GM19372 (cell line): Measurements from ENCODE around the gene PORCN.

Source experiments
- ATAC-seq: cut with Tn5 transposase; IDR thresholded peaks from one replicate; pipeline ENCODE4 v1.9.1; 2021; ENCODE audit warnings: mild to moderate bottlenecking, low read depth, moderate library complexity; ENCODE audit not compliant: unreplicated experiment

The PORCN gene

DNA sequence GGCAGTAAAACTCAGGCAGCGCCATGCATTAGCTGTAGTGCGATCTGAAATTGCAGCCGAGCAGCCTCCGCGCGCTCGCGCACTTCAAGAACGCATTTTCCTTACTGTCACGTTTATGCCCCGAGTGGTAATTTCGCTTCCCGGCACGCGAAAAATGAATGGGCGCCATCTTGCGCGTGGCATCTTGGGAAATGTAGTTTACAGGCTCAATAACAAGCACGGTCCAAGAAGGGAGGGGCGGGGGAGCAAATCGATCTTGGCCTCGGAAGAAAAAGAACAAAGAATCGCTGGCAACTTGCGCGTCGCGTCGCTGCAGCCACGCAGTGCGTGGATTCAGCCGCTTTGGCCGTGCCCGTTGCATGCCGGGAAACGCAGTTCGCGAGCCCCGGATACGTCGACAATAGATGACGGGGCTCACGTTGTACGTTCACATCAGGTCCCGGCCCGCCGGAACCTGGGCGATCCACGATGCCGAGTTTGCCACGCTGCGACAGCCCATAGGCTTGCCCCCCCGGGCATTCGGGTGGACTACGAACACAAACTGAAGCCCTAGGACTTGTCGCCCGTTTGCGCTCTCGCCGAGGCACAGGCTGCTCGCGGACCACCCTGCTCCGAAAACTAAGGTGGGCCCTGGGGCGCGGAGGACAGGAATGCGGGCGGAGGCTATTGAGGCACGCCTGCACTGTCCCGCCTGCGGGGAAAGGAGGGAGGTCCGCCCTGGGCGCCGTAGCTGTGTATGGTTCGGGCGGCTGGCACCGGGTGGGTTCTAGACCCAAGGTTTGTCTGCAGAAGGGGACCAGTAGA is 32.8 kb upstream of the PORCN start, which contains the start of gene FTSJ1:
Gene FTSJ1, plus strand, starts transcription at position 426 of the 804 bp plus-strand sequence. CDS start 1,849 bp downstream, outside the sequence.
- ATAC-seq: peak; percentile 91

DNA sequence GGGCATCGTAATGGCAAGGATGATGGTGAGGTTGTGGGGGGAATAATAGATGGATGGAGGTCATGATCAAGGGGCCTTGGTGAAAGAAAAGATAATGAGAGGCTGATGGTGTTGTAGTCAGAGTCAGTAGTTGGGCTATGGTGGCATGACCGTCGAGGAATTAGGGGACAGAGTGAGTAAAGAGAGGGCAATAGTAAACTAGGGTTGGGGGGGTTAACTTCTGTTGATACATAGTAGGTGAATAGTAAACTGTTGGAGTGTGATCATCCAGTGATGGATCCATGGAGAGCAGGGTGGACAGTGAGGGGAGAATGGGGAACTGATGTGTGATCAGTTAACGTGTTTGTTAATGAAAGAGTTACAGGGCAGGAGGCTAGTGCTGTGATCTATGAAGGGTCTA is 31.9 kb upstream of the PORCN start:
- ATAC-seq: no peak

DNA sequence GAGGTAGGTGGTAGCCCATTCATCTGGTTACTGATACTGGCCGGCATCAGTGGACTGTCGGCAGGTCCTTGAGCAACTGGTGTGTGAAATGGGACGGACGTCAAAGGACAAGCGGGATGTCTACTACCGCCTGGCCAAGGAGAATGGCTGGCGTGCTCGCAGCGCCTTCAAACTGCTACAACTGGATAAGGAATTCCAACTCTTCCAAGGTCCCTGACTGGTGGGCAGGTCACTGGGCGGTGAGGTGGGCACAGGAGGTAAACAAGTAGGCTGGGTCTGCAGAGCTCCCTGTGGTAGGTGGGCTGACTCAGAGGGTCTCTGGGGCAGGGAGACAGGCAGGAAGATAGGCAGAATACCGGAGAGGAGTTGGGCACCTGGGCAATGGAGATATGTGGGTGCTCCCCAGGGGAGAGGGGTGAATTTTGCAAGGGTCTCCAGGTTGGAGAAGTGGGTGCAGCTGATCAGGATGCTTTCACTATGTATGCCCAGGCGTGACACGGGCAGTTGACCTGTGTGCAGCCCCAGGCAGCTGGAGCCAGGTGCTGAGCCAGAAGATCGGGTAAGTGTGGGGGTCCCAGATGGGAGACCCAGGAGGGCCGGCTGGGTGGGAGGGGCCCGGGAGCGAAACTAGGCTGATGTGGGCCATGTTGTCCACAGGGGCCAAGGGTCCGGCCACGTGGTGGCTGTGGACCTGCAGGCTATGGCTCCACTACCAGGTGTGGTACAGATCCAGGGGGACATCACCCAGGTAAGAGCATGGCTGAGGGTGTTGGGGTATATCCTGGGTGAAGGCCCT is 30.6 kb upstream of the PORCN start:
- no peak for ATAC-seq

DNA sequence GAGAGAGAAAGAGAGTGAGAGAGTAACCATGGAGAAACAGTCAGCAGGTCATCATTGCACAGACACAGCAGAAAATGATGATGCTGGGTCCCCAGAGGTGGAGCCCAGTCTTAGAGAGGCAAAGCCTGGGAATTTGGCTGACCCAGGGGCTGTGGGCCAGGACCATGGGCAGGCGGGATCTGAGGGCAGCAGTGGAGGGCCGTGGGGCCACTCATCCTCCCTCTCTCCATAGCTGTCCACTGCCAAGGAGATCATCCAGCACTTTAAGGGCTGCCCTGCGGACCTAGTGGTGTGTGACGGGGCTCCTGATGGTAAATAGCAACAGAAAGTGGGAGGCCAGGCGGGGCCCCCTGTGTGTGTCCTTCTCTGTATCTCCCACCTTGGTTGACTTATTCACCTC is 30.0 kb upstream of the PORCN start:
- no peak for ATAC-seq

DNA sequence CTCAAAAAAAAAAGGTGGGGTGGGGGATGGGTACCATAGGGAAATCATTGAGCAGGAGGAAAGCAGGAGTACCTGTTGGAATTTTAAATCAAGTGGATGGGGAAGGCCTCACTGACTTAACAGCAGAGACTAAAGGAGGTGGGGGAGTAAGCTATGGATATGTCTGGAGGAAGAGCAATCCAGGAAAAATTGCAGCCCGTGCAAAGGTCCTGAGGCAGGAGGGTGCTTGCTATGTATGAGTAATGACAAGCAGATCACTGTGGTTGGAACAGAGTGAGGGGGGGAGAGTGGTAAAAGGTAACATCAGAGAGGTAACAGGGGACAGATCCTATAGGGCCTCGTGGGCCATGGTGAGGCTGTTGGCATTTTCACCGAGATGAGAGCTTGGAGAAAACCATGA is 28.6 kb upstream of the PORCN start:
- no peak for ATAC-seq

DNA sequence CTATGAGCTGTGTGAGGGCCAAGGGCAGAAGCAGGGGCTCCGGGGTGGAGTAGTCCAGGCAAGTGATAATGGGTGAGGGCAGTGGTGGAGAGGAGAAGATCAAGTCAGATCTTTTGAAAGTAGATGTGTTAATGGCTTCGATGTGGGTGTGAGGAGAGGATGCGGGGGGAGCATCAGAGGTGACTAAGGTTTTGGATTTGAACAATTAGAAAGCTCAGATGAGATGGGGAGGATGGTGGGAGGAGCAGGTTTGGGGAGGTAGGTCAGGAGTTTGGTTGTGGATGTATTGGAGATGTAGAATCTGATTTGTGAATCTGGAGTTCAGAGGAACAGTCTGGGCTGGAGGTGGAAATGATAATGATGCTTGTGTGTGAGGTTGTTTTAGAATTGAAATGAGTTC is 28.2 kb upstream of the PORCN start:
- ATAC-seq: no peak

DNA sequence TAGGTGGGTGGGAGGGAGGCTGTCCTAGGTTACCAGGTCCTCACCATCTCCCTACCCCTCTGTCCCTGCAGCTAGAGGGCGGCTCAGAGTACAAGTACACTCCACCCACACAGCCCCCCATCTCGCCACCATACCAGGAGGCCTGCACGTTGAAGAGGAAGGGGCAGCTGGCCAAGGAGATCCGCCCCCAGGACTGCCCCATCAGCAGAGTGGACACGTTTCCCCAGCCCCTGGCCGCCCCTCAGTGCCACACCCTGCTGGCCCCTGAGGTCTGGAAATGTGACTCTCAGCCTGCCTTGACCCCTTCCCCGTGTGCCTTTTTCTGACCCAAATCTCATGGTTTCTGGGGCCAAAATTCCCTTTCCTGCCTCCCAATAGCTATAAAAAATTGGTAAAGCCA is 26.3 kb upstream of the PORCN start:
- ATAC-seq: no peak

DNA sequence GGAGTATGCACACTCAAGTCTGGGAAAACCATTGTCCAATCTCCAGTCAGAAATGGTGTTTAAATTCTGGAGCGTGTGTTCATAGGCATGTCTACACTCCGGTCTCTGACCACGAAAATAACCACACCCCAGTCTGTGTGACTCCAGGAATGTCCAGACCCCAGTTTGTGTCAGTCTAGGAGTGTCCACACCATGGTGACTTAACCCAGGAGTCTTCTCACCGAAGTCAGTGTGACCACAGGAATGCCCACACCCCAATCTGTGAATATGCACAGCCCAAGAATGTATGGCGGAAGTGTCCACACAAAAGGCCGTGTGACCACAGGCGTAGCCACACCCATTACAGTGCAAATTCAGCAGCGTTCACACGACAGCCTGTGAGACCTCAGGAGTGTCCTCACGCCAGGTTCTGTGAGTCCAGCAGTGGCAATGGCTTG is 21.4 kb upstream of the PORCN start:
- ATAC-seq: no peak

DNA sequence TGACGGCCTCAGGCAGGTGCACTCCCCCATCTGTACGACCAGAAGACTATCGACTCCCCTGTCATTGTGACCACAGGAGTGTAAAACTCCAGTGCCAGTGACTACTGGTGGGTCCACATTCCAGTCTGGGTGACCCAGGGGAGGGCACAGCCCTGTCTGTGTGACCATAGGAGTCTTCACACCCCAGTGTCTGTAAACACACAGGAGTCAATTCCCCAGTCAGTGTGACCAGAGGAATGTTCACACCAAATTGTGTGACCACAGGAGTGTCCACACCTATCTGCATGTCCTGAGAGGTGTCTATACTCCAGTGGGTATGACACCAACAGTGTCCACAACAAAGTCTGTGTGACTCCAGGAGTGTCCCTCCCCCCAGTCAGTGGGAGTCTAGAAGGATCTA is 20.8 kb upstream of the PORCN start:
- no peak for ATAC-seq

DNA sequence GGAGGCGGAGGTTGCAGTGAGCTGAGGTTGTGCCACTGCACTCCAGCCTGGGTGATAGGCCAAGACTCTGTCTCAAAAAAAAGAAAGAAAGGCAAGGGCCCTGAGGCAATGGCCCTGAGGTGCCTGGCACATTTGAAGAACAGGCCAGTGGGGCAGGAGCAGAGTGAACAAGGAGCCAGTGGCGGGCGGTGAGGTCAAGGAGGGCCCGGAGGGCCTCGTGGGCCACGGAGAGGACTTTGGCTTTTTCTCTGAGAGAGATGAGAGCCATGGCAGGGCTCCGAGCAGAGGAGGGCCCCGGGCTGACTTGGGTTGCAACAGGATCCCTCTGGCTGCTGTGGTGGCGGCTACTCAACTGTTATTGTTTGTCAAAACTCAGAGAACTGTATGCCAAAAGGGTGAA is 19.5 kb upstream of the PORCN start:
- ATAC-seq: no peak

DNA sequence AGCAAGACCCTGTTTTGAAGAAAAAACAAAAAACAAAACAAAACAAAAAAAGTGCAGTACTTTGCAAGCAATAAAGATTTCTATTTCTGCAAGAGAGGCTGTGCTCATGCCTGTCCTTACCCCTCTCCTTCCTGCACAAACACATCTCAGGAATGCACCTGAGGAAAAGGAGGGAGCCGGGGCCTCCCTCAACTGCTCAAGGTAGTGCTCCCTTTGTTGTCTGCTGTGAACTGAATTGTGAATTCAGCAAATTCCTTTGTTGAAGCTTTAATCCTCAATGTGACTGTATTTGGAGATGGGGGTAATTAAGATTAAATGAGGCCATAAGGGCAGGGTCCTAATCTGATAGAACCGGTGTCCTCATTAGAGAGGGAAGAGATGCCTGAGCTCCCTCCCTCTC is 18.9 kb upstream of the PORCN start:
- no peak for ATAC-seq

DNA sequence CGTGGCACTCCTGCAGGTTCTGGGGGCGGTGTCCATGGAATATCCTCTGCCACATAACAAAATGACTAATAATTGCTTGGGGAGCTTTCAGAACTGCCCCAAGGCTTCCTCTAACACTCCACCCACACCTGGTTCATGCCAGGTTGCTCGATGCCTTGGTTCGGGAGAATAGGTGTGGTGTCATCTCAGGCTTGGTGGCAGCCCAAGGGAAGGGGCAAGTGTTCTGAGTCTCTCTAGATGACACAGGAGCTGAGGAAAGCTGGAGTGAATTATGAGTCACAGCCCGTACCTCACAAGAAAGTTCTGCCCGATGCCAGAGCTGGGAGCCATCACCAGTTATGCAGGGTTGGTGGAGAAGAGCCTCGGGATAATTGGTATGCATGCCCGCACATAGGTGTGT is 18.1 kb upstream of the PORCN start:
- ATAC-seq: no peak

DNA sequence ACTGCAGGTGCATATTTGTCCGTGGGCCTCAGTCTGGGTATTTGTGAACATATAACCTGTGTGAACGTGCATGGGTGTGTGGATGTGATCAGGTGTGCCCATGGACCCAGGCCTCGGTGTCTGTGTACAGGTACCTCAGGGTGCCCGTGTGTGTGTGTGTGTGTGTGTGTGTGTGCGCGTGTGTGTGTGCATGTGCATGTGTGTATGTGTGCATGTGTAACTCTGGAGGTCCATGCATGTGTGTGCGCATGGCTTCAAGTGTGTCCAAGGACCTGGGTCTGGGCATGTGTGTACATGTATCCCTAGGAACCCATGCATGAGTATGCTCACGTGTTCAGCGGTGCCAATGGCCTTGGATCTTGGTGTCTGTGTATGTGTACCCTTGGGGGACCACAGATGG is 17.0 kb upstream of the PORCN start:
- no peak for ATAC-seq

DNA sequence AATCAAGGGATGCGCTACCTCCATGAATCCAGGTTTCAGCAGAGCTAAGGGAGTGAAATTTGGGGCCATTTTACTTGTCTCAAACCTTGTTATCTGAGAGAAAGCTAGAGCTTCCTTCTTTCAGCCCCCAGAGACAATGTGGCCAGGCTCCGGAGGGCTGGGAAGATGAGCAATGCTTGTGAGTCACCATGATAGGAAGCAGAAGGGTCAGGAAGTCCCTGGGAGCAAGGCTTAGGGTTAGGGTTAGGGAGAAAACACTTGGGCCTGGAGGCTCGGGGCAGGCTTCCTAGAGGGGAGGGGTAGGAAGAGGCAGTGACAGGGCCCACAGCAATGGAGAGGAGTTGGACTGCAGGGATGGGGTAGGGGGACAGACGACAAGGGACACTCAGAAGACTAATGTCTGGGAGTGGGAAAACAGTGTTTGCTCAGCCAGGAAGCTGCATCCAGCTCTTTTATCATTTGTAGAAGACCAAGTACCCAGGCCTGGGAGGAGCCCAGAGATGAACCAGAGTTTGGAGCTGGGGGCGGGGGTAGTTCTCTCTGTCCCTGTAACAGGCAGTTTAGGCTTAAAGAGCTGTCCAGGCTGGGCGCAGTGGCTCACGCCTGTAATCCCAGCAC is 16.4 kb upstream of the PORCN start:
- ATAC-seq: no peak

DNA sequence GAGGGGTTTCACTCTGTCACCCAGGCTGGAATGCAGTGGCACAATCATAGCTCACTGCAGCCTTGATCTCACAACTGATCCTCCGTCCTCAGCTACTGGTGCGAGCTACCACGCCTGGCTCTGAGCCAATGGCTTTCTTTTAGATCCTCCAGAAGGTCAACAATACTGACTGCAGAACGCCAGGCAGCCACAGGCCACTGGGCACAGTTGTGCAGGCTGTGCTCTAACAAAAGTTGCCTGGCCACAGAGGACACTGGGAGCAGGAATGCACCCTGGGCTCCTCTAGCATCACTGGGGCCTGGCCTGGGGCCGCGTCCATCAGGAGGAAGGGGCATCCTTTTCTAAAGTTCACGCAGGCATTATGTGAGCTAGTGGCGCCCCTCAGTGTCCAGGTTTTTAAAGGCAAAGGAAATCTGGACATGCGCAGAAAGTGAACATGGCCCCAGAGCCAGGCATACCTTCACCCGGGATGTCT is 14.9 kb upstream of the PORCN start:
- ATAC-seq: no peak

DNA sequence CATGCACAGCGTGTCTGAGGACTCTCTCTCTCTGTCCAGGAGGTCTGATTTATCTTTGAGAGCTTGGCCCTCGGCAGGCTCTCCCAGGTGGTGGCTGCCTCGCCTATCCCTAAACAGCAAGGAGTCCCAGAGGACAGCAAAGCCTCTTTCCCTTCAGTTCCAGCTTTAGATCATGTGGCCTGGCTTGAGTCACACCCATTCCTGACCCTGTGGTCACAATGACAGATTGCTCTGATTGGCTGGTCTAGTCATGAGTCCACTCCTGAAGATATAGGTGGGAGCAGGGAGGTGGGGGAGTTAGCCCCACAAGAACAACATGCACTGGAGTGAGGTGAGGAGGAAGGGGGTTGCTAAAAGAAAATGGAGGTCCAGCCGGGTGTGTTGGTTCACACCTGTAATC is 12.1 kb upstream of the PORCN start:
- ATAC-seq: no peak

DNA sequence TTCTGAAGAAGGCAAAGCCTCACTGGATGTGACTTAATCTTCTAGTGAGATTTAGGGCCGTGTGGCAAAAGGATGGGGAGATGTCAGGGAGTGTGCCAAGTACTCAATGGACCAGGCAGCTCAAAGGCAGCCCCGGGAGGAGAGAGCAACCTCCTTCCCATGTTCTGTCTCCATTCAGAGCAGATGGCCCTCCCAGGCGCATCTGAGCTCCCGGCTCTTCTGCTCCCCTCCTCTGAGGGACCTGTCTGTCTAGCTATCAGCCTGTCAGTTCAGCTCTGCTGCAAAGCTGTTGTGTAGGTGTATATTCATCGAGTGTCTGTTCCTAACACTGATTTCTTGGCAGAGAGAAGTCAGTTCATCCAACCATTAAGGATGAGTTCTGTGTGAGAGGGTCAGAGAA is 10.9 kb upstream of the PORCN start:
- no peak for ATAC-seq

DNA sequence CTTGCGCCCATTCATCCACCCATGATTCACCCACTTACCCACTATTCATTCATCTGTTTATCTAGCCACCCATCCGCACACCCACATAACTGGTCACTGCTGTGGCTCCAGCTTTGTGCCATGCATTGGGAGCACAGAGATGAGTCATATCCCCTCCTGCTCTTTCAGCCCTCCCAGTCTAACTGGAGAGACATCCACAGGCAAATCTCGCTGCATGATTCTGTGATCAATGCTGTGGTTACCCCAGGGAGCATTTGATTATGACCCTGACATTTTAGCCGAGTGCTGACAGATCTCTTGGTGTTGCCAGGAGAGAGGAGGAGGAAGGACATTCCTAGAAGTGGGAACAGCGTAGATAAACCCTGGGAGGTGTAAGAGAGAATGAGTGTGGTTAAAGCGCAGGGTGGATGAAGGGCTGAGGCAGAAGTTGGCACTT is 10.4 kb upstream of the PORCN start:
- no peak for ATAC-seq

DNA sequence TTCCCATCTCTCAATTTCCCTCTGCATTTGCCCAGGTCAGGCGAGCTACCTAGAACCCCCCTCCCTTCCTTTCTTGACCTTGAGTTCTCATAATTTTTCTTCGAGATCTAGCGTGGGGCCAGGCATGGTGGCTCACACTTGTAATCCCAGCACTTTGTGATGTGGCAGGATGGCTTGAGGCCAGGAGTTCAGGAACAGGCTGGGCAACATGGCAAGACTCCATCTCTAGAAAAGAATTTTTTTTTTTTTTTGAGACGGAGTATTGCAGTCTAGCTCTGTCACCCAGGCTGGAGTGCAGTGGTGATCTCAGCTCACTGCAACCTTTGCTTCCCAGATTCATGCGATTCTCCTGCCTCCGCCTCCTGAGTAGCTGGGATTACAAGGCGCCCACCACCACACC is 4.5 kb upstream of the PORCN start:
- ATAC-seq: no peak

DNA sequence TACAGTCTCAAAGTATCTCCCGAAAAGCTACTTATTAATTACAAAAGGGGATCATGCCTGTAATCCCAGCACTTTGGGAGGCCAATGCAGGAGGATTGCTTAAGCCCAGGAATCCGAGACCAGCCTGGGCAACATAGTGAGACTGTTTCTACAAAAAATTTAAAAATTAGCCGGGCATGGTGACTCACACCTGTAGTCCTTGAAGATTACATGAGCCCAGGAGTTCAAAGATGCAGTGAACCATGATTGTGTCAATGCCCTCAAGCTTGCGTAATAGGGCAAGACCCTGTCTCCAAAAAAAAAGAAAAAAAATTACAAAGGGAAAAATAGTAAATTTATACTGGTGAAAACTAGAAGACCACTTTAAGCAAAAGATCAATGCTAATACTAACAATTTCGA is 3.3 kb upstream of the PORCN start:
- ATAC-seq: no peak

DNA sequence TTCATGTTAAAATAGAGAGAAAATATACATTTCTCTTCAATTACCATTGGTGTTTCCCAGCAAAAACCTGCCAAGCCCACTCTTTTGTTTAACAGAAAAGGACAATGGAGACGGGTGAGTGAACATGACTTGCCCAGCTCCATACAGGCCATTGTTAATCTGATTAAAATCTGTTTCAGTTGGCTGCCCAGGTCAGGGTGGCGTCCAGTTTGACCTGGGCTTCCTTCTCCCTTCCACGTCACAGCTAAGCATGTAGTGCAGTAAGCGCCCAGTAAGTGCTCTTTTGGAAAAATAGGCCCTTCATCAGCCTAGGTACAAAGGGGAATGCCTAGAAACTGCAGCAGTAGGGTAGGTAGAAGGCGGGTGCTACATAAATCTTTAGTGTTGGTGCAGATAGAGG is 1.5 kb upstream of the PORCN start:
- ATAC-seq: no peak
